B cell (primary cell): ENCODE data around the gene TICAM1. TPM values are rescaled to one million over a fixed set of nuclear protein-coding genes. Genes with fewer than 3 reads are reported as not detected.

Experiments used
- ATAC-seq: fragments of 200-7000 bp; cut with Tn5 transposase; one replicate; pipeline ENCODE4 v1.10.0; 2021; ENCODE audit warnings: low read depth, mild to moderate bottlenecking, moderate number of reproducible peaks, moderate library complexity
- CTCF ChIA-PET: fragments of 350-600 bp; sonication (Branson Sonifier 250); formaldehyde crosslinking; loops from one replicate; lab custom pipeline; 2021; ENCODE audit warnings: antibody characterized with exemption, inconsistent platforms; lab: Charles Lee
- POLR2A ChIA-PET: fragments of 350-600 bp; sonication (Branson Sonifier 250); formaldehyde crosslinking; loops from one replicate; lab custom pipeline; 2021; ENCODE audit warnings: antibody characterized with exemption; lab: Charles Lee
- DNase-seq: peaks from one replicate; pipeline ENCODE4 v3.0.0; 2013
- H2AFZ ChIP-seq: 2 replicates; pipeline ENCODE4 v1.6.1; 2012; ENCODE audit warnings: mild to moderate bottlenecking, low read depth, low read length; ENCODE audit not compliant: insufficient read depth, poor library complexity, severe bottlenecking
- H3K27ac ChIP-seq, 2 donors: 1 replicate in 1 of 2; 2 replicates in 1 of 2; pipeline ENCODE4 v1.5.1; 2012 to 2013; ENCODE audit warnings: low read length in 2 of 2, mild to moderate bottlenecking in 2 of 2, moderate library complexity in 1 of 2
- H3K27me3 ChIP-seq, 4 experiments: fragments of 200-600 bp in 1 of 4; sonication (generic) in 1 of 4; replicated peaks in 1 of 4; 1 replicate in 2 of 4; 2 replicates in 2 of 4; pipeline versions ENCODE4 v1.6.1 to v1.7.0; 2013 to 2016; ENCODE audit warnings: low read length in 3 of 4, mild to moderate bottlenecking in 2 of 4, mixed read lengths in 1 of 4, moderate library complexity in 1 of 4; ENCODE audit not compliant: insufficient read depth in 4 of 4, control insufficient read depth in 3 of 4; ENCODE audit errors: control extremely low read depth in 1 of 4
- H3K36me3 ChIP-seq, 2 experiments: replicated peaks in 1 of 2; 1 replicate in 1 of 2; 2 replicates in 1 of 2; pipeline versions ENCODE4 v1.6.1 to v1.7.1; 2013; ENCODE audit warnings: low read length in 1 of 2; ENCODE audit not compliant: insufficient read depth in 2 of 2, control insufficient read depth in 1 of 2; ENCODE audit errors: control extremely low read depth in 1 of 2, extremely low read depth in 1 of 2
- H3K4me1 ChIP-seq, 2 donors: fragments of 200-600 bp in 1 of 2; sonication (generic) in 1 of 2; 1 replicate in 1 of 2; 2 replicates in 1 of 2; pipeline versions ENCODE4 v1.5.1 to v1.6.1; 2013 to 2017; ENCODE audit warnings: low read length in 2 of 2; ENCODE audit not compliant: control insufficient read depth in 2 of 2, insufficient read depth in 2 of 2
- H3K4me2 ChIP-seq: replicated peaks from 2 replicates; pipeline ENCODE3; 2012; ENCODE audit warnings: mild to moderate bottlenecking, low read depth, low read length; ENCODE audit not compliant: poor library complexity, severe bottlenecking
- H3K4me3 ChIP-seq, 5 experiments: fragments of 200-600 bp in 1 of 5; sonication (generic) in 1 of 5; 1 replicate in 3 of 5; 2 replicates in 2 of 5; pipeline versions ENCODE4 v1.5.1 to v1.7.0; 2011 to 2016; ENCODE audit warnings: low read length in 4 of 5, mild to moderate bottlenecking in 4 of 5, low read depth in 2 of 5, control low read depth in 1 of 5, moderate library complexity in 1 of 5; ENCODE audit not compliant: insufficient read depth in 1 of 5; ENCODE audit errors: control extremely low read depth in 1 of 5, extremely low read depth in 1 of 5
- H3K79me2 ChIP-seq: fragments of 200-600 bp; sonication (generic); one replicate; pipeline ENCODE4 v1.6.0; 2016; ENCODE audit warnings: low read length; ENCODE audit not compliant: control insufficient read depth, insufficient read depth
- H3K9ac ChIP-seq: fragments of 200-600 bp; sonication (generic); 2 replicates; pipeline ENCODE4 v1.6.1; 2017; ENCODE audit warnings: mild to moderate bottlenecking, low read length, moderate library complexity
- H3K9me3 ChIP-seq, 3 donors: one replicate each; pipeline versions ENCODE4 v1.6.1 to v1.7.1; 2013; ENCODE audit warnings: low read length in 2 of 3; ENCODE audit not compliant: control insufficient read depth in 2 of 3, insufficient read depth in 1 of 3; ENCODE audit errors: control extremely low read depth in 1 of 3
- H4K20me1 ChIP-seq: 2 replicates; pipeline ENCODE4 v1.6.0; 2012; ENCODE audit warnings: mild to moderate bottlenecking, low read length; ENCODE audit not compliant: insufficient read depth, control insufficient read depth, poor library complexity, severe bottlenecking
- H3K27ac Mint-ChIP-seq: one replicate; pipeline ENCODE4 v1.8.0; 2021; ENCODE audit warnings: mixed read lengths
- H3K27me3 Mint-ChIP-seq: one replicate; pipeline ENCODE4 v1.8.0; 2021; ENCODE audit warnings: mixed read lengths
- H3K4me1 Mint-ChIP-seq: one replicate; pipeline ENCODE4 v1.8.0; 2021; ENCODE audit warnings: mixed read lengths
- H3K4me3 Mint-ChIP-seq: one replicate; pipeline ENCODE4 v1.8.0; 2021; ENCODE audit warnings: mixed read lengths
- H3K9me3 Mint-ChIP-seq: one replicate; pipeline ENCODE4 v1.8.0; 2022; ENCODE audit warnings: mixed read lengths; ENCODE audit not compliant: insufficient read depth
- CTCF ChIP-seq: fragments of 200-600 bp; IDR thresholded peaks from one replicate; pipeline ENCODE4 v1.8.0; 2022; ENCODE audit warnings: antibody characterized with exemption, mild to moderate bottlenecking
- EZH2 ChIP-seq: IDR thresholded peaks from 2 replicates; pipeline ENCODE4 v1.6.1; 2012; ENCODE audit warnings: borderline replicate concordance, low read depth, mild to moderate bottlenecking, moderate library complexity, low read length; ENCODE audit not compliant: insufficient read depth, poor library complexity, severe bottlenecking
- WGBS: methylation state at CpG from one replicate; pipeline ENCODE4 v1.1.5; 2013; ENCODE audit warnings: missing lambda C conversion rate; ENCODE audit not compliant: insufficient coverage; 5-methylcytosine and 5-hydroxymethylcytosine counted together
- intact Hi-C: fragments of 100-400 bp; cut with micrococcal nuclease; formaldehyde crosslinking; loops from one replicate; pipeline ENCODE4 v1.10.0; 2022
- polyA plus RNA-seq: library from polyadenylated mRNA; depleted of rRNA; stranded (reverse); fragments of >200 nt; gene quantifications from 2 replicates; pipeline ENCODE4 v1.2.3, GENCODE V29; 2012
- total RNA-seq, 2 donors: library from RNA; stranded (reverse); fragments of 120-200 nt in 1 of 2; gene quantifications; 1 replicate in 1 of 2; 2 replicates in 1 of 2; pipeline versions ENCODE4 v1.2.3 to v1.2.4, GENCODE V29; 2013 to 2022

TICAM1 gene
- total and polyA plus RNA-seq, 2 donors (not counting 1 experiment from before 2014, with no cell fraction given): 12.7 to 19.7 TPM

- ATAC-seq: no peak
- Mint-ChIP-seq H3K4me1 (peaks cover 9% of the 10 kb centered on the region), H3K27ac (no peak overlapping the region), H3K9me3 (no peaks in the 10 kb centered on the region), H3K27me3 (no peaks in the 10 kb centered on the region), H3K4me3 (no peak overlapping the region)
- no peak overlapping the region for H3K4me2 ChIP-seq
- no peak overlapping the region for H2AFZ ChIP-seq
- no peak for TF ChIP-seq CTCF
- TF ChIP-seq EZH2: no peak
- ChIA-PET CTCF (interaction anchor here (0.7 to 19.5 kb wide), 13 partner anchors 10 to 179 kb away, joined by 3 to 612 read pairs (median 5); partner anchors contain the start of gene PLIN3), POLR2A (no interaction called here)
- H3K36me3 ChIP-seq: peaks cover 0 to 21% of the 10 kb centered on the region in 2 experiments
- H3K9ac ChIP-seq: no peak overlapping the region
- no peaks in the 10 kb centered on the region for H3K9me3 ChIP-seq
- WGBS: 95% methylated on average over 4 of the region's 6 CpGs
- H3K4me3 ChIP-seq: no peak overlapping the region
- peaks cover 0 to 13% of the 10 kb centered on the region in 2 donors for H3K4me1 ChIP-seq
- intact Hi-C loops: no loop called here
- peaks cover 9% of the 10 kb centered on the region for H3K79me2 ChIP-seq
- no peak for DNase-seq
- no peaks in the 10 kb centered on the region for H3K27me3 ChIP-seq
- H3K27ac ChIP-seq: no peak overlapping the region
- no peaks in the 10 kb centered on the region for H4K20me1 ChIP-seq
Measured at GRCh38 chr19:4852484-4852883, 21.0 kb upstream of the TICAM1 start.

- ChIA-PET CTCF (interaction anchor here (0.5 to 19.5 kb wide), 23 partner anchors 9 to 380 kb away, joined by 3 to 612 read pairs (median 4); partner anchors contain the start of genes PLIN3 and TICAM1), POLR2A (interaction anchor here (0.5 kb wide), 1 partner anchor 17 kb away, joined by 3 read pairs; no protein-coding TSS in a partner anchor)
- DNase-seq (peak; percentile 82), ATAC-seq (peak; percentile 89)
- Histone ChIP-seq H3K27ac (no peak overlapping the region), H3K4me3 (no peak overlapping the region), H4K20me1 (no peaks in the 10 kb centered on the region), H2AFZ (peak overlapping the region; percentile 64), H3K4me1 (peaks cover 0 to 13% of the 10 kb centered on the region in 2 donors), H3K9ac (no peak overlapping the region), H3K79me2 (peaks cover 9% of the 10 kb centered on the region), H3K27me3 (no peaks in the 10 kb centered on the region), H3K36me3 (peaks cover 0 to 21% of the 10 kb centered on the region in 2 experiments), H3K4me2 (peak overlapping the region; percentile 45), H3K9me3 (no peaks in the 10 kb centered on the region)
- no peak for TF ChIP-seq EZH2
- TF ChIP-seq CTCF: peak; percentile 85
- intact Hi-C loops: loop anchor here (1.0 kb wide), 1 partner anchor 42 kb away; no protein-coding TSS in a partner anchor
- peaks cover 9% of the 10 kb centered on the region for H3K4me1 Mint-ChIP-seq
- 82% methylated on average over 42 of the region's 42 CpGs for WGBS
- peak overlapping the region; percentile 35 for H3K4me3 Mint-ChIP-seq
- no peak overlapping the region for H3K27ac Mint-ChIP-seq
- H3K27me3 Mint-ChIP-seq: no peaks in the 10 kb centered on the region
- no peaks in the 10 kb centered on the region for H3K9me3 Mint-ChIP-seq
Measured at GRCh38 chr19:4851551-4852290, 20.2 kb upstream of the TICAM1 start.
